C4-2B (cell line): ENCODE measurements around the gene JAKMIP3.

Source experiments
- H3K27ac ChIP-seq: fragments of 450-650 bp; 2 replicates; pipeline ENCODE4 v1.5.1; 2017
- ZFX ChIP-seq: fragments of 450-650 bp; IDR thresholded peaks from 2 replicates; pipeline ENCODE4 v1.6.1; 2017
- TF ChIP-seq, protein P1 (sequence below): fragments of 450-650 bp; conservative IDR thresholded peaks from 2 replicates; pipeline ENCODE4 v1.5.1; 2017; ENCODE audit warnings: mild to moderate bottlenecking

Gene JAKMIP3

DNA sequence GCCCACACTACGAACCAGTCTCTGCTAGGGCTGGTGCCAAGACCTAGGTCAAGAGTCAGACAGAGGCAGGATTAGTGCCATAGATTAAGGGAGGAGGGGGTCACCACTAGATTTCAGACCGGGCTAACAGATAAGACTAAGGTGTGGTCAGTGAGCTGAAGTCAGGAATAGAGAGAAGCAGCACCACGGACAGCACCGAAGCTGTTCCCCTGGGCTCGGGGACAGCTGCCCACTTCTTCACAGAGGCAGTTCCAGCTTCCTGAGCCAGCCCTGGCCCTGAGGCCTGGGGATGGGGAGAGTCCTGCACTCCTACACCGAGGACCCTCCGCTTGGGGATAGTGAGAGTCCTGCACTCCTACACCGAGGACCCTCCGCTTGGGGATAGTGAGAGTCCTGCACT is 11.2 kb upstream of the JAKMIP3 start:
- TF ChIP-seq, protein P1, sequence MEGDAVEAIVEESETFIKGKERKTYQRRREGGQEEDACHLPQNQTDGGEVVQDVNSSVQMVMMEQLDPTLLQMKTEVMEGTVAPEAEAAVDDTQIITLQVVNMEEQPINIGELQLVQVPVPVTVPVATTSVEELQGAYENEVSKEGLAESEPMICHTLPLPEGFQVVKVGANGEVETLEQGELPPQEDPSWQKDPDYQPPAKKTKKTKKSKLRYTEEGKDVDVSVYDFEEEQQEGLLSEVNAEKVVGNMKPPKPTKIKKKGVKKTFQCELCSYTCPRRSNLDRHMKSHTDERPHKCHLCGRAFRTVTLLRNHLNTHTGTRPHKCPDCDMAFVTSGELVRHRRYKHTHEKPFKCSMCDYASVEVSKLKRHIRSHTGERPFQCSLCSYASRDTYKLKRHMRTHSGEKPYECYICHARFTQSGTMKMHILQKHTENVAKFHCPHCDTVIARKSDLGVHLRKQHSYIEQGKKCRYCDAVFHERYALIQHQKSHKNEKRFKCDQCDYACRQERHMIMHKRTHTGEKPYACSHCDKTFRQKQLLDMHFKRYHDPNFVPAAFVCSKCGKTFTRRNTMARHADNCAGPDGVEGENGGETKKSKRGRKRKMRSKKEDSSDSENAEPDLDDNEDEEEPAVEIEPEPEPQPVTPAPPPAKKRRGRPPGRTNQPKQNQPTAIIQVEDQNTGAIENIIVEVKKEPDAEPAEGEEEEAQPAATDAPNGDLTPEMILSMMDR = no peak
- no peak for TF ChIP-seq ZFX
- no peak overlapping the region for H3K27ac ChIP-seq

DNA sequence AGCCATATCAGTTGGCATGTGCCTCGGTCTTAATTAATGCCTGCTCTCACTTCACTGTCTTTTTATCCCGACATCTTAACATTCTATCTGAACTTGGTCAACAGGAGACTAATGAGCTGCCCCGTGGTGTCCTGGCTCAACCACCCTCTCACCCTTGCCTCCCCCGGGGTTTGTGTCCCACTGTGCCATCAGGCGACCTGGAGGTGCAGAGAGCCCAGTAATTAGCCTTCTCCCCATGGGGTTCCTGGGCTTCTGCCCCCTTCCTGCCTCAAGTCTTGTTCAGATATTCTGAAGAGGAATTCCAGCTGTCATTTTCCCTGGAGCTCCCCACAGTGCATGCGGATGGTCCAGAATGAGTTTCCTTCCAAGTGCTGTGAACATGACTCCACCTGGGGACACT is 10.1 kb upstream of the JAKMIP3 start:
- H3K27ac ChIP-seq = no peak overlapping the region
- TF ChIP-seq, protein P1 = no peak
- TF ChIP-seq ZFX = no peak

DNA sequence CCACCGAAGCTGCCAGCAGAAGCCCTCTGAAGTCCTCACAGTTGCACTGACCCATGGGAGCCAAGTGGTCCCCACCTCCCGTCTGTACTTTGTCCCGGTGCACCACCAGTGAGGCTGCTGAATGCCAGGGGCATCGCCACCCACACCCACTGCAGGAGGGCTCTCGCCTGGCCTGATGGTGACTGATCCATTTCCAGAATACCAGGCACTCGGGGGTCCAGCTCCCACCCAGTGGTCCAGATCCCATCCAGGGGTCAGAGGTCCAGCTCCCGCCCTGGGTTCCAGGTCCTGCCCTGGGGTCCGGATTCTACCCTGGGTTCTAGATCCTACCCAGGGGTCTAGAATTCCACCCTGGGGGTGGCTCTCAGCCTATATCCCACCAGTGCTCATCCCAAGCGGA is 9.1 kb upstream of the JAKMIP3 start:
- no peak overlapping the region for H3K27ac ChIP-seq
- no peak for TF ChIP-seq ZFX
- TF ChIP-seq, protein P1 = no peak

DNA sequence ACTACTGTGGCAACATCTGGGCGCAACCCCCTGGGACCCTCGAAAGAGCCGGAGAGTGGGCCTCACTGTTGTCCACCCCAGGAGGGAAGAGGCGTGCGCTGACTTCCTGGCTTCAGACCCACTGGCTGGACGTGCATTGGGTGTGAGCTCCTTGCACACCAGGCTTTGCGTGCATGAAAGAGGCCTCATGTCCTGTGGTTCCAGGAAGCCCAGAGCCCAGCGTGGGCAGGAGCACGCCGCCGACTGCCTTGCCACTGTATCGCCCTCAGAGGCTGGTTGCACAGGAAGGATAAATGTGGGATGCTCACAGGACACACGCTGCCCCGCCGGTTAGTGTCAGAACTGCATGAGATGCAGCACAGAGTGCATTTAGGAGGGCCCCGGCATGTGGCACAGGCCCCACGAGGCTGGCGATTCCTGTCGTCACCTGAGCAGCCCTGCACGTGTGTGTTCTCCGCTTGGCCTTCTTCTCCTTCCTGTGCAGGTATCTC is 8.5 kb upstream of the JAKMIP3 start:
- H3K27ac ChIP-seq = no peak overlapping the region
- TF ChIP-seq ZFX = no peak
- TF ChIP-seq, protein P1 = no peak

DNA sequence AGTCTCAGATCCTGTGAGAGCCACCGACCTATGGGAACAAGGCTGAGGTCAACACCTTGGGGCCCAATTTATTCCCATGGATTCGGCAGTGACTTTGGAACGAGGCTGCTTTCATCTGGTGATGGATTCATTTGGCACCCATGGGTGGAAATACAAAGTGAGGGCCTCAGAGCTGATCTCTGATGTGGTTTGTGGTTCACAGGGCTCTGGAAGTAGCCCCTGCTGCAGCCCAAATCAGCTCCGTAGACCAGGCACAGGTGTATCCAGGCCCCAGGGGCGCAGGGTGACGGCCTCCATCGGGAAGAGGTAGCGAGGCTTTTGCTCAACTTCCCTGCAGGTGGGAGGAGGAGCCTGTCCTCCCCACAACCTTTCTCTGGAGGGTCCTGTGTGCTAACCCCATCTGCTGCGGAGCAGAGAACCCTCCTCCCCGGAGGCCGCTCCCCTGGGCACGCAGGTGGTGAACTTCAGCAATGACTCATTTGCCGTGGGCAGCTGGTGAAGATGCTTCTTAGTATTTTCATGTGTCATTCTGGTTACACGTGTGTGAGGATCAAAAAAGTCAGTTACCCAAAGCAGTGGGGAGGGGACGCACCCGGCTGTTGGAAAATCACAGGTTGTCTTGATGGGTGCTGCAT is 7.5 kb upstream of the JAKMIP3 start:
- no peak for TF ChIP-seq ZFX
- TF ChIP-seq, protein P1 = no peak
- H3K27ac ChIP-seq = no peak overlapping the region

DNA sequence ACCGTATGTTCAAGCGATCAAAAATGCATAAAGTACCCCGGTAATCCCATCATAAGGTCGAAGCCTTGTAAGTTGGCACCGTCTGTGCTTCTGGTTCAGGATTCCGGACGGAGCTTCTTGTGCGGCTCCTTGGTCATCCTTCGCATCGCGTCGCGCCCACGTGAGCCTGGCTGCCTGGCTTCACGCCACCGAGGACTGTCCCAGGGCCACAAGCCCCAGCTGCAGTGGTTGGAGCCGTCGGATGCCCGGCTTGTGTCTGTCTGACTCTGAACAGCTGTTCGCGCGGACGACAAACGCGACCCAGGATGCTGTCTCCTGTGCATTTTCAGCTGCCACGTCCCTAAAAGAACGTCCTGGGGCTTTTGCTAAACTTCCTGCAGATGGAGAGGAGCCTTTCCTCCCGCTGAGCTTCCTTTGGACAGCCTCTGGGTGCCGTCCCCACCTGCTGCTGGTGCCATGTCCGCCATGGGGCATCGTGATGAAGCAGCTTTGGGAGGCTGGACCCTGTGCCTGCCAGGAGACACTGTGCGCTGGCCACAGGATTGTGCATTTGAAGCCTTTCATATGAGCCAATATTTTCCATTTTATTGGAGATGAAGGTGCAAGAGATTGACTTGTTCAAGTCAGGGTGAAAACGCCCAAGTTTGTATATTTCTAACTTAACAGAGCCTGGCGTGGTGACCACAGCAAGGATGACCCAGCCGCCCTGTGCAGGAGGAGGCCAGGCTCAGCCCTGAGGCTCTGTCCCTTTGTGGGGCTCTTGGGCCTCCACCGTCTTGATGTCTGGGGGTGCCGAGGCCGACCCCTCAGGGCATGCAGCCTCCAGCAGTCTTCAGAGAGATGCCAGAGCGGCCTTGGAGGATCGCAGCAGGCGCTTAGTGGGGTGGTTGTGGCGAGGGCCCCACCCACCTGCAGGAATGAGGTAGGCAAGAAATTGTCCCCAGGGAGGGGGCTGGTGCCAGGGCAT is 6.7 kb upstream of the JAKMIP3 start:
- no peak overlapping the region for H3K27ac ChIP-seq
- TF ChIP-seq, protein P1 = no peak
- no peak for TF ChIP-seq ZFX
